ENCODE results near the gene MRPS17. TPM values are rescaled to one million over a fixed set of nuclear protein-coding genes. Genes with fewer than 3 reads are reported as not detected.

MRPS17 gene
- total and polyA plus RNA-seq, 9 donors: 12.3 to 16.0 (median 14.0) TPM

DNA sequence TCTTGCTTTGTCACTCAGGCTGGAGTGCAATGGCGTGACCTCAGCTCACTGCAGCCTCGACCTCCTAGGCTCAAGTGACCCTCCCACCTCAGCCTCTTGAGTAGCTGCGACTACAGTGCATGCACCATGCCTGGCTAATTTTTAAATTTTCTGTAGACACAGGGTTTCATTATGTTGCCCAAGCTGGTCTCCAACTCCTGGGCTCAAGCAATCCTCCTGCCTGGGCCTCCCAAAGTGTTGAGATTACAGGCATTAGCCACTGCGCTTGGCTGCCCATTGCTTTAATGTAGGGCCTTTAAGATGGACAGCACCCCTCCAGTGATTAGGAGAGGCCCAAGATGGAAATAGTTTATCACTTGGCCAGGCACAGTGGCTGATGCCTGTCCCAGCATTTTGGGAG lies 52.1 kb downstream of the MRPS17 start:
- Histone ChIP-seq H3K9me3 (replicated peaks; ENCODE audit: control insufficient read depth, low read depth, low read length) (no peaks in the 10 kb centered on the region), H3K4me1 (ENCODE audit: control insufficient read depth, insufficient read depth, low read length) (no peaks in the 10 kb centered on the region), H3K27me3 (ENCODE audit: control insufficient read depth, insufficient read depth, low read length) (no peaks in the 10 kb centered on the region), H3K4me3 (ENCODE audit: low read length) (no peak overlapping the region), H3K36me3 (ENCODE audit: control insufficient read depth, insufficient read depth, low read length) (peaks cover 6% of the 10 kb centered on the region), H3K27ac (ENCODE audit: low read length) (no peak overlapping the region)
- no peak for DNase-seq
- WGBS (ENCODE audit: insufficient coverage): 84% methylated on average over 4 of the region's 4 CpGs

Other genes starting within 250 kb of the MRPS17 start
- not detected for gene SEPTIN14, start 89.1 kb upstream of the MRPS17 start, total RNA-seq
- gene SEPTIN14, start 89.1 kb upstream of the MRPS17 start, polyA plus RNA-seq (ENCODE audit: insufficient read depth in 1 of 8, insufficient read length in 8 of 8, low replicate concordance in 1 of 8): under 1 TPM; 0.06 to 0.28 (median 0.11) TPM
- 7.2 TPM for gene ZNF713, start 64.4 kb upstream of the MRPS17 start, total RNA-seq
- 1 to 10 TPM; 5.6 to 7.5 (median 6.0) TPM for gene ZNF713, start 64.4 kb upstream of the MRPS17 start, polyA plus RNA-seq (ENCODE audit: insufficient read depth in 1 of 8, insufficient read length in 8 of 8, low replicate concordance in 1 of 8)
- gene NIPSNAP2, start 12.7 kb downstream of the MRPS17 start, total RNA-seq: 67.7 TPM
- 100 to 1,000 TPM in 1 of 8 donors, 10 to 100 TPM in 7; 78.4 to 103 (median 82.8) TPM for gene NIPSNAP2, start 12.7 kb downstream of the MRPS17 start, polyA plus RNA-seq (ENCODE audit: insufficient read depth in 1 of 8, insufficient read length in 8 of 8, low replicate concordance in 1 of 8)
- 11.0 TPM for gene PSPH, start 99.6 kb downstream of the MRPS17 start, total RNA-seq
- gene PSPH, start 99.6 kb downstream of the MRPS17 start, polyA plus RNA-seq (ENCODE audit: insufficient read depth in 1 of 8, insufficient read length in 8 of 8, low replicate concordance in 1 of 8): 10 to 100 TPM; 14.2 to 20.3 (median 17.4) TPM
- 103 TPM for gene CCT6A, start 99.9 kb downstream of the MRPS17 start, total RNA-seq
- gene CCT6A, start 99.9 kb downstream of the MRPS17 start, polyA plus RNA-seq (ENCODE audit: insufficient read depth in 1 of 8, insufficient read length in 8 of 8, low replicate concordance in 1 of 8): 100 to 1,000 TPM; 124 to 159 (median 147) TPM
- 40.3 TPM for gene SUMF2, start 112.4 kb downstream of the MRPS17 start, total RNA-seq
- 10 to 100 TPM; 35.4 to 71.6 (median 53.2) TPM for gene SUMF2, start 112.4 kb downstream of the MRPS17 start, polyA plus RNA-seq (ENCODE audit: insufficient read depth in 1 of 8, insufficient read length in 8 of 8, low replicate concordance in 1 of 8)
- 52.4 TPM for gene PHKG1, start 141.1 kb downstream of the MRPS17 start, total RNA-seq
- 10 to 100 TPM; 21.0 to 62.4 (median 32.7) TPM for gene PHKG1, start 141.1 kb downstream of the MRPS17 start, polyA plus RNA-seq (ENCODE audit: insufficient read depth in 1 of 8, insufficient read length in 8 of 8, low replicate concordance in 1 of 8)
- gene CHCHD2, start 154.6 kb downstream of the MRPS17 start, total RNA-seq: 416 TPM
- 100 to 1,000 TPM; 246 to 290 (median 267) TPM for gene CHCHD2, start 154.6 kb downstream of the MRPS17 start, polyA plus RNA-seq (ENCODE audit: insufficient read depth in 1 of 8, insufficient read length in 8 of 8, low replicate concordance in 1 of 8)
- gene NUPR2, start 164.5 kb downstream of the MRPS17 start, total RNA-seq: 0.18 TPM
- gene NUPR2, start 164.5 kb downstream of the MRPS17 start, polyA plus RNA-seq (ENCODE audit: insufficient read depth in 1 of 8, insufficient read length in 8 of 8, low replicate concordance in 1 of 8): under 1 TPM in 1 of 8 donors, not detected in 7; 0.26 TPM

Measured in muscle of leg (tissue), 11 donors.